HepG2 (cell line): ENCODE results near the gene AK2.

ENCODE experiments used
- BRCA1 ChIP-seq: sonication (generic); formaldehyde crosslinking; IDR thresholded peaks from 2 replicates; pipeline ENCODE4 v1.4.0; 2020; ENCODE audit warnings: missing genetic modification reagents
- HIVEP1 ChIP-seq: sonication (generic); formaldehyde crosslinking; IDR thresholded peaks from 2 replicates; pipeline ENCODE4 v1.4.0; 2020; ENCODE audit warnings: mild to moderate bottlenecking, missing genetic modification reagents
- KDM5B ChIP-seq: sonication (generic); formaldehyde crosslinking; IDR thresholded peaks from 2 replicates; pipeline ENCODE4 v1.4.0; 2020; ENCODE audit warnings: missing genetic modification reagents, mild to moderate bottlenecking, borderline replicate concordance
- MTF1 ChIP-seq: sonication (generic); formaldehyde crosslinking; IDR thresholded peaks from 2 replicates; pipeline ENCODE4 v1.5.0; 2020; ENCODE audit warnings: missing genetic modification reagents
- POLR2A ChIP-seq, 2 experiments: IDR thresholded peaks; 2 replicates each; pipeline ENCODE4 v1.6.1; 2011; ENCODE audit warnings: low read depth in 2 of 2, low read length in 2 of 2, mild to moderate bottlenecking in 1 of 2, moderate library complexity in 1 of 2; ENCODE audit not compliant: insufficient read depth in 1 of 2
- RNF2 ChIP-seq: fragments of 450-650 bp; conservative IDR thresholded peaks from 2 replicates; pipeline ENCODE4 v1.6.1; 2016; ENCODE audit warnings: low read depth
- SIN3A ChIP-seq: IDR thresholded peaks from 2 replicates; pipeline ENCODE4 v1.6.1; 2011; ENCODE audit warnings: low read depth, mild to moderate bottlenecking, control low read depth, low read length, borderline replicate concordance
- ZBTB8A ChIP-seq: sonication (generic); formaldehyde crosslinking; IDR thresholded peaks from 2 replicates; pipeline ENCODE4 v1.4.0; 2020; ENCODE audit warnings: mild to moderate bottlenecking, low read depth, missing genetic modification reagents, borderline replicate concordance
- ZNF577 ChIP-seq: sonication (generic); formaldehyde crosslinking; IDR thresholded peaks from 2 replicates; pipeline ENCODE4 v1.4.0; 2020; ENCODE audit warnings: mild to moderate bottlenecking, low read depth, missing genetic modification reagents, borderline replicate concordance
- ZNF749 ChIP-seq: sonication (generic); formaldehyde crosslinking; IDR thresholded peaks from 2 replicates; pipeline ENCODE4 v1.8.0; 2022; ENCODE audit warnings: mild to moderate bottlenecking, missing genetic modification reagents, moderate library complexity, borderline replicate concordance
- TF ChIP-seq, protein P1 (sequence below): sonication (generic); formaldehyde crosslinking; IDR thresholded peaks from 2 replicates; pipeline ENCODE4 v1.5.0; 2020; ENCODE audit warnings: mild to moderate bottlenecking, missing genetic modification reagents, moderate library complexity
- TF ChIP-seq, protein P2 (sequence below): sonication (generic); formaldehyde crosslinking; IDR thresholded peaks from 2 replicates; pipeline ENCODE4 v1.4.0; 2020; ENCODE audit warnings: missing genetic modification reagents
- TF ChIP-seq, protein P3 (sequence below): sonication (generic); formaldehyde crosslinking; IDR thresholded peaks from 2 replicates; pipeline ENCODE4 v1.4.0; 2020; ENCODE audit warnings: missing genetic modification reagents
- TF ChIP-seq, protein P4 (sequence below), 2 experiments: IDR thresholded peaks; 2 replicates each; pipeline ENCODE4 v1.6.1; 2011 to 2012; ENCODE audit warnings: low read length in 2 of 2, borderline replicate concordance in 1 of 2, low read depth in 1 of 2, mild to moderate bottlenecking in 1 of 2, moderate library complexity in 1 of 2

DNA sequence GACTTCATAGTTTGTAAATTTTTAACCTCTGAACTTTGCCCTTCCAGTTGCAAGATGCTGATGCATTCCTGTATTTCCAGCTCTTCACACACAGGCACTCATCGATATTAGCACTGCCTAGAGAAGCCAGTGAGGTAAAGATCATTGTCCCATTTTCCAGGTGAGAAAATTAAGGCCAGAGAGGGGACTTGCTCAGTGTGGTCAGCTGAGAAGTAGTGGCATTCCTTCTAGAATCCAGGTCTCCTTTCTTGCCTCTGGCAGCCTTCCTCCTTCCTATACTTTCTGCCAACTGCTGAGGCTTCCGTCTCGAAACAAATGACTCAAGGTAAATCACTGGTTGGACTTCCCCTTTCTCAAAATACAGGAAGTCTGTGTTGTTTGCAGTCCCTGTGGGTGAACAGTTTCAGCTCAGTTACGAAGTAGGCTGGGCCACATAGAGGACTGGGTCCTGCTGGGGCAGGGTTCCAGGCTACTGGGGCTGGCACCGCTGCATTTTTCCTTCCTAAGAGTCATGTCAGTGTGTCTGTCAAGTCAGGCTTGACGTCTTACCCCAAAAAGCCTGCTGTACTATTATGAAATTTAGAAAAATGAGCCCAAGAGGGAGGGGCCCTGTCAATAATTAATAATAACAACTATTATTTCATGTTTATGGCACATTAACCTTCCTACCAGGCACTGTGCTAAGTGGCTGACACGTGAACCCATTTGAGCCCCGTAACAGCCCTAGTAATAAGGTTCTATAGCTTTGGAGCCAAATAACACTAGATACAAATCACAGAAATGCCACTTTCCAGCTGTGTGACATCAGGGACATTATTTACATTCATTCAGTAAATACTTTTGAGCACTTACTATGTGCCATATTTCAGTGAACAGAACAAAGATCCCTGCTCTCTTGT lies 55.4 kb downstream of the AK2 start:
- TF ChIP-seq SIN3A (no peak), RNF2 (no peak), KDM5B (CRISPR knock-in tag) (no peak), ZBTB8A (CRISPR knock-in tag) (no peak), POLR2A (IDR thresholded peaks at IDR 0.05; ENCODE audit: insufficient read depth in 1 of 2, low read depth in 2 of 2, low read length in 2 of 2) (no peak), MTF1 (CRISPR knock-in tag) (no peak), ZNF577 (CRISPR knock-in tag) (no peak), ZNF749 (CRISPR knock-in tag) (no peak), HIVEP1 (CRISPR knock-in tag) (no peak), BRCA1 (CRISPR knock-in tag) (no peak)
- TF ChIP-seq, protein P1, sequence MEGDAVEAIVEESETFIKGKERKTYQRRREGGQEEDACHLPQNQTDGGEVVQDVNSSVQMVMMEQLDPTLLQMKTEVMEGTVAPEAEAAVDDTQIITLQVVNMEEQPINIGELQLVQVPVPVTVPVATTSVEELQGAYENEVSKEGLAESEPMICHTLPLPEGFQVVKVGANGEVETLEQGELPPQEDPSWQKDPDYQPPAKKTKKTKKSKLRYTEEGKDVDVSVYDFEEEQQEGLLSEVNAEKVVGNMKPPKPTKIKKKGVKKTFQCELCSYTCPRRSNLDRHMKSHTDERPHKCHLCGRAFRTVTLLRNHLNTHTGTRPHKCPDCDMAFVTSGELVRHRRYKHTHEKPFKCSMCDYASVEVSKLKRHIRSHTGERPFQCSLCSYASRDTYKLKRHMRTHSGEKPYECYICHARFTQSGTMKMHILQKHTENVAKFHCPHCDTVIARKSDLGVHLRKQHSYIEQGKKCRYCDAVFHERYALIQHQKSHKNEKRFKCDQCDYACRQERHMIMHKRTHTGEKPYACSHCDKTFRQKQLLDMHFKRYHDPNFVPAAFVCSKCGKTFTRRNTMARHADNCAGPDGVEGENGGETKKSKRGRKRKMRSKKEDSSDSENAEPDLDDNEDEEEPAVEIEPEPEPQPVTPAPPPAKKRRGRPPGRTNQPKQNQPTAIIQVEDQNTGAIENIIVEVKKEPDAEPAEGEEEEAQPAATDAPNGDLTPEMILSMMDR (CRISPR knock-in tag), result no peak
- TF ChIP-seq, protein P2, sequence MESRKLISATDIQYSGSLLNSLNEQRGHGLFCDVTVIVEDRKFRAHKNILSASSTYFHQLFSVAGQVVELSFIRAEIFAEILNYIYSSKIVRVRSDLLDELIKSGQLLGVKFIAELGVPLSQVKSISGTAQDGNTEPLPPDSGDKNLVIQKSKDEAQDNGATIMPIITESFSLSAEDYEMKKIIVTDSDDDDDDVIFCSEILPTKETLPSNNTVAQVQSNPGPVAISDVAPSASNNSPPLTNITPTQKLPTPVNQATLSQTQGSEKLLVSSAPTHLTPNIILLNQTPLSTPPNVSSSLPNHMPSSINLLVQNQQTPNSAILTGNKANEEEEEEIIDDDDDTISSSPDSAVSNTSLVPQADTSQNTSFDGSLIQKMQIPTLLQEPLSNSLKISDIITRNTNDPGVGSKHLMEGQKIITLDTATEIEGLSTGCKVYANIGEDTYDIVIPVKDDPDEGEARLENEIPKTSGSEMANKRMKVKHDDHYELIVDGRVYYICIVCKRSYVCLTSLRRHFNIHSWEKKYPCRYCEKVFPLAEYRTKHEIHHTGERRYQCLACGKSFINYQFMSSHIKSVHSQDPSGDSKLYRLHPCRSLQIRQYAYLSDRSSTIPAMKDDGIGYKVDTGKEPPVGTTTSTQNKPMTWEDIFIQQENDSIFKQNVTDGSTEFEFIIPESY (CRISPR knock-in tag), result no peak
- TF ChIP-seq, protein P3, sequence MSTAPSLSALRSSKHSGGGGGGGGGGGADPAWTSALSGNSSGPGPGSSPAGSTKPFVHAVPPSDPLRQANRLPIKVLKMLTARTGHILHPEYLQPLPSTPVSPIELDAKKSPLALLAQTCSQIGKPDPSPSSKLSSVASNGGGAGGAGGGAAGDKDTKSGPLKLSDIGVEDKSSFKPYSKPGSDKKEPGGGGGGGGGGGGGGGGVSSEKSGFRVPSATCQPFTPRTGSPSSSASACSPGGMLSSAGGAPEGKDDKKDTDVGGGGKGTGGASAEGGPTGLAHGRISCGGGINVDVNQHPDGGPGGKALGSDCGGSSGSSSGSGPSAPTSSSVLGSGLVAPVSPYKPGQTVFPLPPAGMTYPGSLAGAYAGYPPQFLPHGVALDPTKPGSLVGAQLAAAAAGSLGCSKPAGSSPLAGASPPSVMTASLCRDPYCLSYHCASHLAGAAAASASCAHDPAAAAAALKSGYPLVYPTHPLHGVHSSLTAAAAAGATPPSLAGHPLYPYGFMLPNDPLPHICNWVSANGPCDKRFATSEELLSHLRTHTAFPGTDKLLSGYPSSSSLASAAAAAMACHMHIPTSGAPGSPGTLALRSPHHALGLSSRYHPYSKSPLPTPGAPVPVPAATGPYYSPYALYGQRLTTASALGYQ (CRISPR knock-in tag), result no peak
- TF ChIP-seq, protein P4, sequence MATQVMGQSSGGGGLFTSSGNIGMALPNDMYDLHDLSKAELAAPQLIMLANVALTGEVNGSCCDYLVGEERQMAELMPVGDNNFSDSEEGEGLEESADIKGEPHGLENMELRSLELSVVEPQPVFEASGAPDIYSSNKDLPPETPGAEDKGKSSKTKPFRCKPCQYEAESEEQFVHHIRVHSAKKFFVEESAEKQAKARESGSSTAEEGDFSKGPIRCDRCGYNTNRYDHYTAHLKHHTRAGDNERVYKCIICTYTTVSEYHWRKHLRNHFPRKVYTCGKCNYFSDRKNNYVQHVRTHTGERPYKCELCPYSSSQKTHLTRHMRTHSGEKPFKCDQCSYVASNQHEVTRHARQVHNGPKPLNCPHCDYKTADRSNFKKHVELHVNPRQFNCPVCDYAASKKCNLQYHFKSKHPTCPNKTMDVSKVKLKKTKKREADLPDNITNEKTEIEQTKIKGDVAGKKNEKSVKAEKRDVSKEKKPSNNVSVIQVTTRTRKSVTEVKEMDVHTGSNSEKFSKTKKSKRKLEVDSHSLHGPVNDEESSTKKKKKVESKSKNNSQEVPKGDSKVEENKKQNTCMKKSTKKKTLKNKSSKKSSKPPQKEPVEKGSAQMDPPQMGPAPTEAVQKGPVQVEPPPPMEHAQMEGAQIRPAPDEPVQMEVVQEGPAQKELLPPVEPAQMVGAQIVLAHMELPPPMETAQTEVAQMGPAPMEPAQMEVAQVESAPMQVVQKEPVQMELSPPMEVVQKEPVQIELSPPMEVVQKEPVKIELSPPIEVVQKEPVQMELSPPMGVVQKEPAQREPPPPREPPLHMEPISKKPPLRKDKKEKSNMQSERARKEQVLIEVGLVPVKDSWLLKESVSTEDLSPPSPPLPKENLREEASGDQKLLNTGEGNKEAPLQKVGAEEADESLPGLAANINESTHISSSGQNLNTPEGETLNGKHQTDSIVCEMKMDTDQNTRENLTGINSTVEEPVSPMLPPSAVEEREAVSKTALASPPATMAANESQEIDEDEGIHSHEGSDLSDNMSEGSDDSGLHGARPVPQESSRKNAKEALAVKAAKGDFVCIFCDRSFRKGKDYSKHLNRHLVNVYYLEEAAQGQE (IDR thresholded peaks at IDR 0.05; ENCODE audit: borderline replicate concordance in 1 of 2, low read depth in 1 of 2, low read length in 2 of 2), result no peak
